Epidermal melanocyte (primary cell): ENCODE measurements around the gene SLC35D3.
A peak's percentile ranks its signal among the peaks of the same experiment; 100 is the strongest.
"Not testable (repeated sequence)": the region's sequence is repeated elsewhere in the genome, so short reads cannot be mapped to it uniquely, and the experiment has no call there.

Experiments used
- DNase-seq: peaks from one replicate; pipeline ENCODE4 v3.0.0; 2011; ENCODE audit warnings: low spot score; ENCODE audit not compliant: insufficient read length

Gene SLC35D3

DNA sequence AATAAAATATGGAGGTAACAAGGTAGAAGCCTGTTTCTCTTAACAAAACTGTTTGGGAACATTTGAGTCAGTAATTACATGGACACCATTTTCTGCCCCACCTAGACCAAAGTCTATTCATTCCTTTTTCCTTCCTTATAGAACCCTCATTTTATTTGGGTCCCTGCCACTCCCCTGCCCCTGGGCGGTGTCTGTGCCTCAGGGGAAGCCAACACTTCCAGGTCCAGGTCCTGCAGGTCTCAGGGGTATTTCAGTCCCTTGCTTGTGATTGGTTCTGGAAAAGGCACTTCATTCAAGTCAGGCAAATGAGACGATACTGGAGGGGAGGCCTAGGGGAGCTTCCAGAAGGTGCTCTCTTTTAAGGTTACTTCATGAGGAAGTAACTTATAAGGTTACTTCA, 42.3 kb downstream of the SLC35D3 start:
- DNase-seq: no peak

GRCh38 chr6:136967876-136968752, 46.0 kb downstream of the SLC35D3 start:
- DNase-seq: peak; percentile 54

DNA sequence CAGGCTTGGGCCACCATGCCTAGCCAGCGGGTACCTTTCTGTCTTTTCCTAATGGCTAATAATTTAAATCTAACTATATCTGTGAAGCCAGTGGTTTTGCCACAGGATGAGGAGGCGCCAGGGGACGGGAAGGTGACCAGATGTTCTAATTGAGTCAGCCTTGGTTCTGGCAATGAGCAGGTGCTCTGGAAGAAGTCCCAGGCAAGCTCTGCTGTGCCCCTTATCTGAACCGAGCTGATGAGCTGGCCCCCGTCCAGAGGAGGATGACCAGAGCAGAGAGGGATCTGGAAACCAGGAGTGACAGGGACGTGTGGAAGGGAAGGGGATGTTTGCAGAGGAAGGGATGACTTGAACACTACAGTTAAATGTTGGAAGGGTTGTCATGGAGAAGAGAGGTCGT, 46.7 kb downstream of the SLC35D3 start:
- no peak for DNase-seq

DNA sequence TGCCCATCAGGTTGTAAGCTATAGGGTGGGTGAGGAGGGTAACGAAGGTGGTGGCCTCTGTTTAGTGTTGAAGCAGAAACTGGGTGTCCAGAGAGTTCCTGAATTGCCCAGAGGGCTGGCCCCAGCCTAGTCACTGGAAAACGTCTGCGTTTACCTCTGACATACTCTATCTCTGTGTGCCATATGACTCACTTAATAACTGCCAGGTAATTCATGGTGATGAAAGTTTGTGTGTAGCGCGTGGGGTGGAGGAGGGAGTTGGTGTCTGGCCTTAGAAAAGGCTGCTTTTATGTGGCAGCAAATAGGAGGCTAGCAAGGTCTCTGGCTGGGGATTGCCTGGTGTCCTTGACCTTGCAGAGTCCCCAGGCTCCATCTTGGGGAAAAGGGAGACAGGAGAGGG, 47.3 kb downstream of the SLC35D3 start:
- DNase-seq: no peak

GRCh38 chr6:136969930-136970329, 47.8 kb downstream of the SLC35D3 start:
- DNase-seq: no peak

- no peak for DNase-seq
Observed at GRCh38 chr6:136971609-136972008, 49.5 kb downstream of the SLC35D3 start.

GRCh38 chr6:136973781-136974180, 51.7 kb downstream of the SLC35D3 start:
- not testable (repeated sequence) for DNase-seq
